Measurements from ENCODE around the gene SEPTIN7.

SEPTIN7 gene

DNA sequence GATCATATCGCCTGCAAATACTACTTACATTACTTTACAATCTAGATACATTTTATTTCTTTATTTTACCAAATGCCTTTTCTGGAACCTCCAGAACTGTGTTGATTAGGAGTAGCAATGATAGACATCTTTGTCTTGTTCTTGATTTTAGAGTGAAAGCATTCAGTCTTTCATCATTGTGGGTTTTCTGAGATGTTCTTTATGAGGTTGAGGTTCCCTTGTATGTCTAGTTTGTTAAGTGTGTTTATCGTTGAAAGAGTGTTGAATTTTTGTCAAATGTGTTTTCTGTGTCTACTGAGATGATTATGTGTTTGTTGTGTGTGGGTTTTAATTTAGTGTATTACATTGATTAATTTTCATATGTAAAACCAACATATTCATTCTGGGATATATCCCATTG is 17.1 kb downstream of the SEPTIN7 start:
- H3K4me2 ChIP-seq: no peak overlapping the region
- H3K27ac ChIP-seq: no peak overlapping the region
- H3K27me3 ChIP-seq (ENCODE audit: insufficient read depth, low read depth): no peaks in the 10 kb centered on the region
- no peak overlapping the region for H3K4me3 ChIP-seq (IDR thresholded peaks at IDR 0.05; ENCODE audit: insufficient read depth, low read depth, low read length)
- no peak overlapping the region for H2AFZ ChIP-seq (ENCODE audit: low read depth)
- no peak overlapping the region for H3K9ac ChIP-seq
- no peaks in the 10 kb centered on the region for H3K36me3 ChIP-seq (ENCODE audit: insufficient read depth)
- H3K79me2 ChIP-seq (ENCODE audit: insufficient read depth, low read depth): peaks cover 100% of the 10 kb centered on the region
- H3K4me1 ChIP-seq (ENCODE audit: low read depth, poor library complexity, severe bottlenecking): peaks cover 53% of the 10 kb centered on the region
- TF ChIP-seq, protein P1, sequence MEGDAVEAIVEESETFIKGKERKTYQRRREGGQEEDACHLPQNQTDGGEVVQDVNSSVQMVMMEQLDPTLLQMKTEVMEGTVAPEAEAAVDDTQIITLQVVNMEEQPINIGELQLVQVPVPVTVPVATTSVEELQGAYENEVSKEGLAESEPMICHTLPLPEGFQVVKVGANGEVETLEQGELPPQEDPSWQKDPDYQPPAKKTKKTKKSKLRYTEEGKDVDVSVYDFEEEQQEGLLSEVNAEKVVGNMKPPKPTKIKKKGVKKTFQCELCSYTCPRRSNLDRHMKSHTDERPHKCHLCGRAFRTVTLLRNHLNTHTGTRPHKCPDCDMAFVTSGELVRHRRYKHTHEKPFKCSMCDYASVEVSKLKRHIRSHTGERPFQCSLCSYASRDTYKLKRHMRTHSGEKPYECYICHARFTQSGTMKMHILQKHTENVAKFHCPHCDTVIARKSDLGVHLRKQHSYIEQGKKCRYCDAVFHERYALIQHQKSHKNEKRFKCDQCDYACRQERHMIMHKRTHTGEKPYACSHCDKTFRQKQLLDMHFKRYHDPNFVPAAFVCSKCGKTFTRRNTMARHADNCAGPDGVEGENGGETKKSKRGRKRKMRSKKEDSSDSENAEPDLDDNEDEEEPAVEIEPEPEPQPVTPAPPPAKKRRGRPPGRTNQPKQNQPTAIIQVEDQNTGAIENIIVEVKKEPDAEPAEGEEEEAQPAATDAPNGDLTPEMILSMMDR (conservative IDR thresholded peaks at IDR 0.05; ENCODE audit: low read depth, low read length): no peak
- H4K20me1 ChIP-seq (ENCODE audit: insufficient read depth): peaks cover 59% of the 10 kb centered on the region

DNA sequence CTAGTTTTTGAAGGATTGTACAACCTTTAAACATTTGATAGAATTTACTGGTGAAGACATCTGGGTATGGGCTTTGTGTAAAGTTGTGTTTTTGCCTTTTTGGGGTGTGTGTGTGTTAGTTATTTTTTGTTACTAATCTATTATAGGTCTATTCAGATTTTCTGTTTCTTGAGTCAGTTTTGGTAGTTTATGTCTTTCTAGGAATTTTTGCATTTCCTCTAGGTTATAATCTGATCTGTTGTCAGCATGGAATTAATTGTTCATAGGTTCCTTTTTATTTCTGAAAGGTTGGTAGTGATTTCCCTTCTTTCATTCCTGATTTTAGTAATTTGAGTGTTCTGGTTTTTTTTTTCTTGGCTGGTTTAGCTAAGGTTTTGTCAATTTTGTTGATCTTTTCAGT is 17.7 kb downstream of the SEPTIN7 start:
- Histone ChIP-seq H4K20me1 (ENCODE audit: insufficient read depth) (peaks cover 54% of the 10 kb centered on the region), H3K36me3 (ENCODE audit: insufficient read depth) (no peaks in the 10 kb centered on the region), H3K9ac (no peak overlapping the region), H2AFZ (ENCODE audit: low read depth) (no peak overlapping the region), H3K4me1 (ENCODE audit: low read depth, poor library complexity, severe bottlenecking) (peaks cover 57% of the 10 kb centered on the region), H3K79me2 (ENCODE audit: insufficient read depth, low read depth) (peaks cover 100% of the 10 kb centered on the region), H3K27me3 (ENCODE audit: insufficient read depth, low read depth) (no peaks in the 10 kb centered on the region), H3K4me2 (peak overlapping the region; percentile 23; the same call in 1 of the 2 replicates), H3K4me3 (IDR thresholded peaks at IDR 0.05; ENCODE audit: insufficient read depth, low read depth, low read length) (no peak overlapping the region), H3K27ac (no peak overlapping the region)
- TF ChIP-seq, protein P1 (conservative IDR thresholded peaks at IDR 0.05; ENCODE audit: low read depth, low read length): no peak

DNA sequence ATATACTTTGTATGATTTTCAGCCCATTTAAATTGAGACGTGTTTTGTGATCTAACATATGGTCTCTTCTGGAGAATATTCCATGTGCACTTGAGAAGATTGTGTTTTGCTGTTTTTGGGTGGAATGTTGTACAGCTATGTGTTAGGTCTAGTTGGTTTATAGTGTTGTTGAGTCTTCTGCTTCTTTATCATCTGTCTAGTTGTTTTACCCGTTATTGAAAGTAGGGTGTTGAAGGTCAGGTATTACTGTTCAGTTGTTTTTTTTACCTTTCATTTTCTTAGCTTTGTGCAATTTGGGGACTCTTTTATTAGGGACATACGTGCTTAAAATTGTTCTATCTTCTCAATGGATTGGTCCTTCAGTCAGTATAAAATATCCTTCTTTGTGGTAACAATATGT is 18.5 kb downstream of the SEPTIN7 start:
- H3K9ac ChIP-seq: no peak overlapping the region
- peaks cover 100% of the 10 kb centered on the region for H3K79me2 ChIP-seq (ENCODE audit: insufficient read depth, low read depth)
- peaks cover 48% of the 10 kb centered on the region for H4K20me1 ChIP-seq (ENCODE audit: insufficient read depth)
- no peak overlapping the region for H3K27ac ChIP-seq
- no peaks in the 10 kb centered on the region for H3K36me3 ChIP-seq (ENCODE audit: insufficient read depth)
- TF ChIP-seq, protein P1 (conservative IDR thresholded peaks at IDR 0.05; ENCODE audit: low read depth, low read length): no peak
- H3K27me3 ChIP-seq (ENCODE audit: insufficient read depth, low read depth): no peaks in the 10 kb centered on the region
- H3K4me1 ChIP-seq (ENCODE audit: low read depth, poor library complexity, severe bottlenecking): peaks cover 57% of the 10 kb centered on the region
- peak overlapping the region; percentile 23; the same call in 1 of the 2 replicates for H3K4me2 ChIP-seq
- no peak overlapping the region for H3K4me3 ChIP-seq (IDR thresholded peaks at IDR 0.05; ENCODE audit: insufficient read depth, low read depth, low read length)
- H2AFZ ChIP-seq (ENCODE audit: low read depth): no peak overlapping the region

DNA sequence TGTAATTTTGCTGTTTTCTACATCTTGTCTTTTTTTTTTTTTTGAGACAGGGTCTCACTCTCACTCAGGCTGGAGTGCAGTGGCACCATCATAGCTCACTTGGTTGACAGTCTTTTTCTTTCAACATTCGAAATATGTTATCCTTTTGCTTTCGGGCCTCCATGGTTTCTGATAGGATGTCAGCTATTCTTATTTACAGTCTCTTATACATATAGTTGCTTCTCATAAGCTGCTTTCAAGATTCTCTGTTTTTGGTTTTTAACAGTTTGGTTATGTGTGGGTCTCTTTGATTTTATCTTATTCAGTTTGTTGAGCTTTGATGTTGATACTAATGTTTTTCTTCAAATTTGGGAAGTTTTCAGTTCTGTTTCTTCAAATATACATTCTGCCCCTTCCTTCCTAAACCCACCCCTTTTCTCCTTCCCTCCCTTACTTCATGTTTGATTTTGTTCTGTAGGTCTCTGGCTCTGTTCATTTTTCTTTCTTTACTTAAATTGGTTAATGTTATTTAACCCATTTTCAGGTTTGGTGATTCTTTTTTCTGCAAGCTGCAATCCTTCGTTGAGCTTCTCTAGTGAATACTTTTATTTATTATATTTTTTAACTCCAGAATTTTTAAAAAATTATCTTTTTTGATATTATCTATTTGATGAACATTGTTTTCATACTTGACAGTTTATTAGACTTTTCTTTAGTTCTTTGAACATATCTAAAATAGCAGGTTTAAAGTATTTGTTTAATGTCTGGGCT is 19.3 kb downstream of the SEPTIN7 start:
- Histone ChIP-seq H3K36me3 (ENCODE audit: insufficient read depth) (no peaks in the 10 kb centered on the region), H3K27me3 (ENCODE audit: insufficient read depth, low read depth) (no peaks in the 10 kb centered on the region), H3K4me3 (IDR thresholded peaks at IDR 0.05; ENCODE audit: insufficient read depth, low read depth, low read length) (no peak overlapping the region), H2AFZ (ENCODE audit: low read depth) (no peak overlapping the region), H3K79me2 (ENCODE audit: insufficient read depth, low read depth) (peaks cover 100% of the 10 kb centered on the region), H3K9ac (no peak overlapping the region), H4K20me1 (ENCODE audit: insufficient read depth) (peaks cover 47% of the 10 kb centered on the region), H3K27ac (no peak overlapping the region), H3K4me1 (ENCODE audit: low read depth, poor library complexity, severe bottlenecking) (peaks cover 57% of the 10 kb centered on the region), H3K4me2 (0 out of 2 replicates have a peak overlapping the region, but pooled peaks have one; percentile 23)
- TF ChIP-seq, protein P1 (conservative IDR thresholded peaks at IDR 0.05; ENCODE audit: low read depth, low read length): no peak

Data from KMS-11 (cell line).